Measurements from ENCODE around the gene FRZB.

Gene FRZB

GRCh38 chr2:182784058-182784706 is 82.3 kb downstream of the FRZB start:
- no peak for DNase-seq
